VCaP (cell line): ENCODE measurements around the gene TNS1.

Source experiments
- H3K27ac ChIP-seq: fragments of 450-650 bp; 2 replicates; pipeline ENCODE4 v1.5.1; 2017
- CTCF ChIP-seq: fragments of 450-650 bp; conservative IDR thresholded peaks from 2 replicates; pipeline ENCODE4 v1.5.1; 2017; ENCODE audit warnings: mild to moderate bottlenecking, moderate library complexity

The TNS1 gene

GRCh38 chr2:217979151-217979811 is 23.5 kb downstream of the TNS1 start:
- TF ChIP-seq CTCF: no peak
- H3K27ac ChIP-seq: no peak overlapping the region; the same call in 1 of the 2 replicates

- TF ChIP-seq CTCF: no peak
- H3K27ac ChIP-seq: no peak overlapping the region; the same call in 1 of the 2 replicates
Measured at GRCh38 chr2:217978536-217979150, 24.2 kb downstream of the TNS1 start.

- TF ChIP-seq CTCF: no peak
- no peak overlapping the region for H3K27ac ChIP-seq
Measured at GRCh38 chr2:217977840-217978535, 24.8 kb downstream of the TNS1 start.

- no peak overlapping the region for H3K27ac ChIP-seq
- TF ChIP-seq CTCF: no peak
Measured at GRCh38 chr2:217976301-217976700, 26.5 kb downstream of the TNS1 start.

GRCh38 chr2:217975626-217976025 is 27.2 kb downstream of the TNS1 start:
- no peak for TF ChIP-seq CTCF
- no peak overlapping the region for H3K27ac ChIP-seq

GRCh38 chr2:217974389-217975005 is 28.3 kb downstream of the TNS1 start:
- no peak for TF ChIP-seq CTCF

GRCh38 chr2:217973008-217973787 is 29.6 kb downstream of the TNS1 start:
- no peak for TF ChIP-seq CTCF
- H3K27ac ChIP-seq: no peak overlapping the region

More at GRCh38 chr2:217974389-217975005, 28.3 kb downstream of the TNS1 start:
- H3K27ac ChIP-seq: no peak overlapping the region
